HG03280 (cell line): Measurements from ENCODE around the gene TPM1.
"Not testable (repeated sequence)": the region's sequence is repeated elsewhere in the genome, so short reads cannot be mapped to it uniquely, and the experiment has no call there.

Experiments used
- ATAC-seq: cut with Tn5 transposase; IDR thresholded peaks from one replicate; pipeline ENCODE4 v1.9.1; 2021; ENCODE audit warnings: mild to moderate bottlenecking, moderate library complexity; ENCODE audit not compliant: unreplicated experiment

TPM1 gene

GRCh38 chr15:63090887-63091286 is 48.3 kb downstream of the TPM1 start:
- ATAC-seq = no peak

- ATAC-seq = no peak
These were observed 49.3 kb downstream of the TPM1 start for GRCh38 chr15:63091679-63092446.

GRCh38 chr15:63093486-63094205 is 51.1 kb downstream of the TPM1 start:
- no peak for ATAC-seq

GRCh38 chr15:63094495-63094931 is 52.0 kb downstream of the TPM1 start:
- ATAC-seq = no peak

- ATAC-seq = no peak
These were observed 53.6 kb downstream of the TPM1 start for GRCh38 chr15:63096178-63096577.

GRCh38 chr15:63098901-63099300 is 56.4 kb downstream of the TPM1 start:
- ATAC-seq = not testable (repeated sequence)

GRCh38 chr15:63099581-63099980 is 57.0 kb downstream of the TPM1 start:
- not testable (repeated sequence) for ATAC-seq

- ATAC-seq = no peak
These were observed 60.9 kb downstream of the TPM1 start for GRCh38 chr15:63103416-63103815.

GRCh38 chr15:63104727-63105126 is 62.2 kb downstream of the TPM1 start:
- no peak for ATAC-seq

GRCh38 chr15:63105354-63105753 is 62.8 kb downstream of the TPM1 start:
- not testable (repeated sequence) for ATAC-seq

- ATAC-seq = no peak
These were observed 65.5 kb downstream of the TPM1 start for GRCh38 chr15:63107895-63108546.

GRCh38 chr15:63109498-63109897 is 67.0 kb downstream of the TPM1 start:
- ATAC-seq = no peak

GRCh38 chr15:63109920-63110319 is 67.4 kb downstream of the TPM1 start:
- no peak for ATAC-seq

- ATAC-seq = no peak
These were observed 68.0 kb downstream of the TPM1 start for GRCh38 chr15:63110428-63111026.

- ATAC-seq = no peak
These were observed 68.9 kb downstream of the TPM1 start for GRCh38 chr15:63111481-63111880.

GRCh38 chr15:63112871-63113270 is 70.3 kb downstream of the TPM1 start:
- ATAC-seq = no peak

- no peak for ATAC-seq
These were observed 71.9 kb downstream of the TPM1 start for GRCh38 chr15:63114465-63114864.
